GM19239 (cell line): ENCODE data around the gene ZNF787.

ENCODE experiments used
- DNase-seq: peaks from one replicate; pipeline ENCODE4 v3.0.0; 2011; ENCODE audit warnings: low spot score; ENCODE audit not compliant: insufficient read length
- FAIRE-seq: peaks from 2 replicates; lab custom pipeline; 2011; peaks lifted over from hg19 to GRCh38; lab: Jason Lieb, UNC

Gene ZNF787

GRCh38 chr19:56053596-56053995 is 67.5 kb downstream of the ZNF787 start:
- no peak for DNase-seq
- no peak for FAIRE-seq
